BE2C (cell line): ENCODE measurements around the gene RAP1GDS1.

ENCODE experiments used
- DNase-seq: peaks from one replicate; pipeline ENCODE4 v3.0.0-alpha.2; 2020
- H3K27me3 ChIP-seq: fragments of 250-450 bp; sonication (Bioruptor Pico); 2 replicates; pipeline ENCODE4 v1.5.1; 2020; ENCODE audit warnings: mild to moderate bottlenecking
- H3K36me3 ChIP-seq: fragments of 250-450 bp; sonication (Bioruptor Pico); 2 replicates; pipeline ENCODE4 v1.5.1; 2020; ENCODE audit warnings: mild to moderate bottlenecking
- H3K4me1 ChIP-seq: fragments of 250-450 bp; sonication (Bioruptor Pico); 2 replicates; pipeline ENCODE4 v1.5.1; 2020
- H3K4me3 ChIP-seq: 2 replicates; pipeline ENCODE4 v1.5.1; 2011; ENCODE audit warnings: low read depth, low read length
- H3K9me3 ChIP-seq: fragments of 250-450 bp; sonication (Bioruptor Pico); 2 replicates; pipeline ENCODE4 v1.5.1; 2020
- CTCF ChIP-seq: IDR thresholded peaks from 2 replicates; pipeline ENCODE4 v1.5.1; 2012; ENCODE audit warnings: mild to moderate bottlenecking, low read depth, low read length

RAP1GDS1 gene

GRCh38 chr4:98482503-98482846 lies 221.3 kb downstream of the RAP1GDS1 start:
- no peaks in the 10 kb centered on the region for H3K36me3 ChIP-seq
- DNase-seq: no peak
- H3K4me1 ChIP-seq: no peaks in the 10 kb centered on the region
- TF ChIP-seq CTCF: no peak
- H3K27me3 ChIP-seq: peaks cover 5% of the 10 kb centered on the region
- no peak overlapping the region for H3K4me3 ChIP-seq
- no peaks in the 10 kb centered on the region for H3K9me3 ChIP-seq

GRCh38 chr4:98482847-98483806 lies 221.9 kb downstream of the RAP1GDS1 start:
- no peak overlapping the region for H3K4me3 ChIP-seq

GRCh38 chr4:98484031-98484430 lies 222.8 kb downstream of the RAP1GDS1 start:
- Histone ChIP-seq H3K4me3 (no peak overlapping the region), H3K9me3 (no peaks in the 10 kb centered on the region), H3K4me1 (no peaks in the 10 kb centered on the region), H3K27me3 (peaks cover 5% of the 10 kb centered on the region), H3K36me3 (no peaks in the 10 kb centered on the region)
- DNase-seq: no peak
- TF ChIP-seq CTCF: no peak

More at GRCh38 chr4:98482847-98483806, 221.9 kb downstream of the RAP1GDS1 start:
- Histone ChIP-seq H3K9me3 (no peaks in the 10 kb centered on the region), H3K36me3 (no peaks in the 10 kb centered on the region), H3K27me3 (peaks cover 5% of the 10 kb centered on the region), H3K4me1 (no peaks in the 10 kb centered on the region)
- no peak for TF ChIP-seq CTCF
- DNase-seq: no peak

- no peak for DNase-seq
- Histone ChIP-seq H3K4me1 (no peaks in the 10 kb centered on the region), H3K4me3 (no peak overlapping the region), H3K36me3 (no peaks in the 10 kb centered on the region), H3K27me3 (peaks cover 5% of the 10 kb centered on the region), H3K9me3 (no peaks in the 10 kb centered on the region)
- no peak for TF ChIP-seq CTCF
Observed at GRCh38 chr4:98485816-98486345, 224.7 kb downstream of the RAP1GDS1 start.

- H3K4me3 ChIP-seq: no peak overlapping the region
- no peak for DNase-seq
- peaks cover 5% of the 10 kb centered on the region for H3K27me3 ChIP-seq
- H3K4me1 ChIP-seq: no peaks in the 10 kb centered on the region
- H3K36me3 ChIP-seq: no peaks in the 10 kb centered on the region
- no peaks in the 10 kb centered on the region for H3K9me3 ChIP-seq
- TF ChIP-seq CTCF: no peak
Observed at GRCh38 chr4:98490251-98490650, 229.1 kb downstream of the RAP1GDS1 start.
